ENCODE data around the gene P2RX5.

The P2RX5 gene

GRCh38 chr17:3693141-3693540, 2.8 kb downstream of the P2RX5 start:
- H3K4me3 ChIP-seq (ENCODE audit: low read length in 2 of 2), result no peak overlapping the region

GRCh38 chr17:3692346-3692745, 3.6 kb downstream of the P2RX5 start:
- Histone ChIP-seq H3K27me3 (ENCODE audit: control insufficient read depth in 1 of 2, insufficient read depth in 2 of 2, low read length in 2 of 2) (peaks cover 35 to 52% of the 10 kb centered on the region in 2 donors), H3K9me3 (ENCODE audit: control insufficient read depth in 2 of 2, low read length in 2 of 2) (no peaks in the 10 kb centered on the region), H3K4me3 (ENCODE audit: low read length in 2 of 2) (no peak overlapping the region), H3K4me1 (ENCODE audit: control insufficient read depth, insufficient read depth, low read length) (peaks cover 10% of the 10 kb centered on the region), H3K27ac (ENCODE audit: low read length) (no peak overlapping the region), H3K36me3 (ENCODE audit: control insufficient read depth in 2 of 2, insufficient read depth in 2 of 2, low read length in 2 of 2) (no peaks in the 10 kb centered on the region), H3K9ac (ENCODE audit: low read length in 2 of 2) (no peak overlapping the region)

More at GRCh38 chr17:3693141-3693540, 2.8 kb downstream of the P2RX5 start:
- Histone ChIP-seq H3K9ac (ENCODE audit: low read length in 2 of 2) (no peak overlapping the region), H3K27ac (ENCODE audit: low read length) (no peak overlapping the region), H3K36me3 (ENCODE audit: control insufficient read depth in 2 of 2, insufficient read depth in 2 of 2, low read length in 2 of 2) (no peaks in the 10 kb centered on the region), H3K27me3 (ENCODE audit: control insufficient read depth in 1 of 2, insufficient read depth in 2 of 2, low read length in 2 of 2) (peaks cover 37 to 55% of the 10 kb centered on the region in 2 donors), H3K9me3 (ENCODE audit: control insufficient read depth in 2 of 2, low read length in 2 of 2) (peaks cover 5% of the 10 kb centered on the region in 2 donors), H3K4me1 (ENCODE audit: control insufficient read depth, insufficient read depth, low read length) (peaks cover 10% of the 10 kb centered on the region)

- H3K4me3 ChIP-seq (ENCODE audit: low read length in 2 of 2), result no peak overlapping the region
- peaks cover 10% of the 10 kb centered on the region for H3K4me1 ChIP-seq (ENCODE audit: control insufficient read depth, insufficient read depth, low read length)
- H3K27me3 ChIP-seq (ENCODE audit: control insufficient read depth in 1 of 2, insufficient read depth in 2 of 2, low read length in 2 of 2), result peaks cover 31 to 47% of the 10 kb centered on the region in 2 donors
Measured at GRCh38 chr17:3691617-3692067, 4.3 kb downstream of the P2RX5 start.

GRCh38 chr17:3690094-3690715, 5.8 kb downstream of the P2RX5 start:
- Histone ChIP-seq H3K27ac (ENCODE audit: low read length) (no peak overlapping the region), H3K27me3 (ENCODE audit: control insufficient read depth in 1 of 2, insufficient read depth in 2 of 2, low read length in 2 of 2) (peaks cover 28 to 38% of the 10 kb centered on the region in 2 donors), H3K4me3 (ENCODE audit: low read length in 2 of 2) (no peak overlapping the region)

More at GRCh38 chr17:3691617-3692067, 4.3 kb downstream of the P2RX5 start:
- H3K9me3 ChIP-seq (ENCODE audit: control insufficient read depth in 2 of 2, low read length in 2 of 2), result no peaks in the 10 kb centered on the region
- H3K36me3 ChIP-seq (ENCODE audit: control insufficient read depth in 2 of 2, insufficient read depth in 2 of 2, low read length in 2 of 2), result no peaks in the 10 kb centered on the region
- no peak overlapping the region for H3K9ac ChIP-seq (ENCODE audit: low read length in 2 of 2)
- no peak overlapping the region for H3K27ac ChIP-seq (ENCODE audit: low read length)

GRCh38 chr17:3689262-3690093, 6.5 kb downstream of the P2RX5 start:
- H3K4me3 ChIP-seq (ENCODE audit: low read length in 2 of 2), result no peak overlapping the region
- H3K4me1 ChIP-seq (ENCODE audit: control insufficient read depth, insufficient read depth, low read length), result no peaks in the 10 kb centered on the region
- no peak overlapping the region for H3K27ac ChIP-seq (ENCODE audit: low read length)
- no peaks in the 10 kb centered on the region for H3K36me3 ChIP-seq (ENCODE audit: control insufficient read depth in 2 of 2, insufficient read depth in 2 of 2, low read length in 2 of 2)
- H3K27me3 ChIP-seq (ENCODE audit: control insufficient read depth in 1 of 2, insufficient read depth in 2 of 2, low read length in 2 of 2), result peaks cover 24 to 32% of the 10 kb centered on the region in 2 donors
- no peak overlapping the region for H3K9ac ChIP-seq (ENCODE audit: low read length in 2 of 2)
- no peaks in the 10 kb centered on the region for H3K9me3 ChIP-seq (ENCODE audit: control insufficient read depth in 2 of 2, low read length in 2 of 2)

More at GRCh38 chr17:3690094-3690715, 5.8 kb downstream of the P2RX5 start:
- Histone ChIP-seq H3K36me3 (ENCODE audit: control insufficient read depth in 2 of 2, insufficient read depth in 2 of 2, low read length in 2 of 2) (no peaks in the 10 kb centered on the region), H3K9ac (ENCODE audit: low read length in 2 of 2) (no peak overlapping the region), H3K9me3 (ENCODE audit: control insufficient read depth in 2 of 2, low read length in 2 of 2) (no peaks in the 10 kb centered on the region), H3K4me1 (ENCODE audit: control insufficient read depth, insufficient read depth, low read length) (no peaks in the 10 kb centered on the region)

- Histone ChIP-seq H3K27me3 (ENCODE audit: control insufficient read depth in 1 of 2, insufficient read depth in 2 of 2, low read length in 2 of 2) (peaks cover 22 to 28% of the 10 kb centered on the region in 2 donors), H3K4me3 (ENCODE audit: low read length in 2 of 2) (no peak overlapping the region), H3K27ac (ENCODE audit: low read length) (no peak overlapping the region), H3K9me3 (ENCODE audit: control insufficient read depth in 2 of 2, low read length in 2 of 2) (no peaks in the 10 kb centered on the region), H3K36me3 (ENCODE audit: control insufficient read depth in 2 of 2, insufficient read depth in 2 of 2, low read length in 2 of 2) (no peaks in the 10 kb centered on the region), H3K4me1 (ENCODE audit: control insufficient read depth, insufficient read depth, low read length) (no peaks in the 10 kb centered on the region), H3K9ac (ENCODE audit: low read length in 2 of 2) (no peak overlapping the region)
Measured at GRCh38 chr17:3688852-3689261, 7.1 kb downstream of the P2RX5 start.

- Histone ChIP-seq H3K9ac (ENCODE audit: low read length in 2 of 2) (no peak overlapping the region), H3K4me1 (ENCODE audit: control insufficient read depth, insufficient read depth, low read length) (no peaks in the 10 kb centered on the region), H3K36me3 (ENCODE audit: control insufficient read depth in 2 of 2, insufficient read depth in 2 of 2, low read length in 2 of 2) (no peaks in the 10 kb centered on the region), H3K9me3 (ENCODE audit: control insufficient read depth in 2 of 2, low read length in 2 of 2) (no peaks in the 10 kb centered on the region), H3K4me3 (ENCODE audit: low read length in 2 of 2) (no peak overlapping the region), H3K27ac (ENCODE audit: low read length) (no peak overlapping the region), H3K27me3 (ENCODE audit: control insufficient read depth in 1 of 2, insufficient read depth in 2 of 2, low read length in 2 of 2) (peaks cover 26 to 27% of the 10 kb centered on the region in 2 donors)
Measured at GRCh38 chr17:3688027-3688553, 7.9 kb downstream of the P2RX5 start.

GRCh38 chr17:3685174-3685573, 10.8 kb downstream of the P2RX5 start:
- Histone ChIP-seq H3K9me3 (ENCODE audit: control insufficient read depth in 2 of 2, low read length in 2 of 2) (no peaks in the 10 kb centered on the region), H3K36me3 (ENCODE audit: control insufficient read depth in 2 of 2, insufficient read depth in 2 of 2, low read length in 2 of 2) (no peaks in the 10 kb centered on the region), H3K9ac (ENCODE audit: low read length in 2 of 2) (no peak overlapping the region), H3K27ac (ENCODE audit: low read length) (no peak overlapping the region), H3K4me1 (ENCODE audit: control insufficient read depth, insufficient read depth, low read length) (no peaks in the 10 kb centered on the region), H3K27me3 (ENCODE audit: control insufficient read depth in 1 of 2, insufficient read depth in 2 of 2, low read length in 2 of 2) (peaks cover 23 to 27% of the 10 kb centered on the region in 2 donors), H3K4me3 (ENCODE audit: low read length in 2 of 2) (no peak overlapping the region)

GRCh38 chr17:3683054-3683511, 12.9 kb downstream of the P2RX5 start:
- Histone ChIP-seq H3K9me3 (ENCODE audit: control insufficient read depth in 2 of 2, low read length in 2 of 2) (no peaks in the 10 kb centered on the region), H3K27me3 (ENCODE audit: control insufficient read depth in 1 of 2, insufficient read depth in 2 of 2, low read length in 2 of 2) (peaks cover 21 to 24% of the 10 kb centered on the region in 2 donors), H3K36me3 (ENCODE audit: control insufficient read depth in 2 of 2, insufficient read depth in 2 of 2, low read length in 2 of 2) (no peaks in the 10 kb centered on the region), H3K4me3 (ENCODE audit: low read length in 2 of 2) (no peak overlapping the region), H3K4me1 (ENCODE audit: control insufficient read depth, insufficient read depth, low read length) (no peaks in the 10 kb centered on the region), H3K27ac (ENCODE audit: low read length) (no peak overlapping the region), H3K9ac (ENCODE audit: low read length in 2 of 2) (no peak overlapping the region)

GRCh38 chr17:3682033-3682432, 13.9 kb downstream of the P2RX5 start:
- no peaks in the 10 kb centered on the region for H3K4me1 ChIP-seq (ENCODE audit: control insufficient read depth, insufficient read depth, low read length)
- no peak overlapping the region for H3K4me3 ChIP-seq (ENCODE audit: low read length in 2 of 2)
- H3K9me3 ChIP-seq (ENCODE audit: control insufficient read depth in 2 of 2, low read length in 2 of 2), result no peaks in the 10 kb centered on the region
- no peak overlapping the region for H3K9ac ChIP-seq (ENCODE audit: low read length in 2 of 2)
- H3K27me3 ChIP-seq (ENCODE audit: control insufficient read depth in 1 of 2, insufficient read depth in 2 of 2, low read length in 2 of 2), result peaks cover 21 to 22% of the 10 kb centered on the region in 2 donors
- H3K36me3 ChIP-seq (ENCODE audit: control insufficient read depth in 2 of 2, insufficient read depth in 2 of 2, low read length in 2 of 2), result no peaks in the 10 kb centered on the region
- no peak overlapping the region for H3K27ac ChIP-seq (ENCODE audit: low read length)
